WERI-Rb-1 (cell line): Measurements from ENCODE around the gene ARID5A.
"Not testable (repeated sequence)": the region's sequence is repeated elsewhere in the genome, so short reads cannot be mapped to it uniquely, and the experiment has no call there.

Experiments
- DNase-seq: peaks from one replicate; pipeline ENCODE4 v3.0.0-alpha.2; 2020
- H3K27ac ChIP-seq: fragments of 250-450 bp; sonication (Bioruptor Pico); 2 replicates; pipeline ENCODE4 v1.5.1; 2020; ENCODE audit warnings: mild to moderate bottlenecking, moderate library complexity
- H3K27me3 ChIP-seq: fragments of 250-450 bp; sonication (Bioruptor Pico); 2 replicates; pipeline ENCODE4 v1.5.1; 2021; ENCODE audit warnings: mild to moderate bottlenecking, low read depth, moderate library complexity; ENCODE audit not compliant: insufficient read depth, severe bottlenecking
- H3K36me3 ChIP-seq: fragments of 250-450 bp; sonication (Bioruptor Pico); 2 replicates; pipeline ENCODE4 v1.5.1; 2020; ENCODE audit warnings: mild to moderate bottlenecking, moderate library complexity
- H3K4me3 ChIP-seq: 2 replicates; pipeline ENCODE4 v1.5.1; 2011; ENCODE audit warnings: low read depth, mild to moderate bottlenecking, control low read depth, low read length
- H3K9me3 ChIP-seq: fragments of 250-450 bp; sonication (Bioruptor Pico); 2 replicates; pipeline ENCODE4 v1.5.1; 2021; ENCODE audit warnings: mild to moderate bottlenecking, moderate library complexity; ENCODE audit not compliant: severe bottlenecking
- CTCF ChIP-seq: IDR thresholded peaks from 2 replicates; pipeline ENCODE4 v1.5.1; 2011; ENCODE audit warnings: low read depth, mild to moderate bottlenecking, control low read depth, inconsistent platforms, low read length

The ARID5A gene

GRCh38 chr2:96494188-96494587 is 42.4 kb upstream of the ARID5A start:
- H3K27me3 ChIP-seq, result no peaks in the 10 kb centered on the region
- H3K36me3 ChIP-seq, result no peaks in the 10 kb centered on the region
- no peaks in the 10 kb centered on the region for H3K9me3 ChIP-seq
- H3K27ac ChIP-seq, result no peak overlapping the region
- no peak for DNase-seq
- no peak overlapping the region for H3K4me3 ChIP-seq
- TF ChIP-seq CTCF, result no peak

- no peak for DNase-seq
- no peaks in the 10 kb centered on the region for H3K27me3 ChIP-seq
These were observed 40.4 kb upstream of the ARID5A start for GRCh38 chr2:96495982-96496629.

GRCh38 chr2:96498021-96498431 is 38.5 kb upstream of the ARID5A start:
- no peak overlapping the region for H3K4me3 ChIP-seq
- peak; percentile 53 for TF ChIP-seq CTCF
- H3K9me3 ChIP-seq, result no peaks in the 10 kb centered on the region
- no peaks in the 10 kb centered on the region for H3K27me3 ChIP-seq
- no peaks in the 10 kb centered on the region for H3K36me3 ChIP-seq
- DNase-seq, result no peak
- no peak overlapping the region for H3K27ac ChIP-seq

More at GRCh38 chr2:96495982-96496629, 40.4 kb upstream of the ARID5A start:
- no peaks in the 10 kb centered on the region for H3K9me3 ChIP-seq
- H3K4me3 ChIP-seq, result no peak overlapping the region
- H3K27ac ChIP-seq, result no peak overlapping the region
- TF ChIP-seq CTCF, result no peak
- no peaks in the 10 kb centered on the region for H3K36me3 ChIP-seq

GRCh38 chr2:96498611-96499010 is 37.9 kb upstream of the ARID5A start:
- not testable (repeated sequence) for H3K36me3 ChIP-seq, DNase-seq, H3K27ac ChIP-seq, H3K9me3 ChIP-seq, H3K27me3 ChIP-seq, H3K4me3 ChIP-seq

GRCh38 chr2:96499061-96499960 is 37.2 kb upstream of the ARID5A start:
- Histone ChIP-seq H3K4me3 (no peak overlapping the region), H3K27me3 (no peaks in the 10 kb centered on the region), H3K36me3 (no peaks in the 10 kb centered on the region), H3K27ac (no peak overlapping the region), H3K9me3 (no peaks in the 10 kb centered on the region)
- TF ChIP-seq CTCF, result no peak
- no peak for DNase-seq

- Histone ChIP-seq H3K27me3 (no peaks in the 10 kb centered on the region), H3K36me3 (no peaks in the 10 kb centered on the region), H3K27ac (no peak overlapping the region), H3K9me3 (no peaks in the 10 kb centered on the region), H3K4me3 (no peak overlapping the region)
- TF ChIP-seq CTCF, result no peak
- DNase-seq, result no peak
These were observed 36.0 kb upstream of the ARID5A start for GRCh38 chr2:96500385-96501066.
